ENCODE data around the gene ATAD3C.
"Not testable (repeated sequence)": the region's sequence is repeated elsewhere in the genome, so short reads cannot be mapped to it uniquely, and the experiment has no call there.

Gene ATAD3C

GRCh38 chr1:1480488-1480867, 31.0 kb downstream of the ATAD3C start:
- not testable (repeated sequence) for DNase-seq

- not testable (repeated sequence) for DNase-seq
These were observed 32.3 kb downstream of the ATAD3C start for GRCh38 chr1:1481811-1482210.

GRCh38 chr1:1482856-1483255, 33.4 kb downstream of the ATAD3C start:
- DNase-seq = no peak

GRCh38 chr1:1483714-1484113, 34.2 kb downstream of the ATAD3C start:
- no peak for DNase-seq

- DNase-seq = not testable (repeated sequence)
These were observed 35.7 kb downstream of the ATAD3C start for GRCh38 chr1:1484976-1485750.

- DNase-seq = not testable (repeated sequence)
These were observed 36.3 kb downstream of the ATAD3C start for GRCh38 chr1:1485755-1486317.

- no peak for DNase-seq
These were observed 38.2 kb downstream of the ATAD3C start for GRCh38 chr1:1487701-1488100.

- DNase-seq = no peak
These were observed 39.7 kb downstream of the ATAD3C start for GRCh38 chr1:1489231-1489630.

GRCh38 chr1:1489861-1490260, 40.4 kb downstream of the ATAD3C start:
- no peak for DNase-seq

GRCh38 chr1:1490633-1491230, 41.2 kb downstream of the ATAD3C start:
- no peak for DNase-seq

- DNase-seq = no peak
These were observed 42.1 kb downstream of the ATAD3C start for GRCh38 chr1:1491601-1492000.

- not testable (repeated sequence) for DNase-seq
These were observed 44.8 kb downstream of the ATAD3C start for GRCh38 chr1:1494311-1494710.

- DNase-seq = not testable (repeated sequence)
These were observed 46.0 kb downstream of the ATAD3C start for GRCh38 chr1:1495461-1495975.

GRCh38 chr1:1504777-1505365, 55.4 kb downstream of the ATAD3C start:
- DNase-seq = not testable (repeated sequence)

- not testable (repeated sequence) for DNase-seq
These were observed 55.9 kb downstream of the ATAD3C start for GRCh38 chr1:1505366-1505798.

- not testable (repeated sequence) for DNase-seq
These were observed 56.3 kb downstream of the ATAD3C start for GRCh38 chr1:1505801-1506200.

- DNase-seq = no peak
These were observed 57.8 kb downstream of the ATAD3C start for GRCh38 chr1:1507305-1507704.

GRCh38 chr1:1508775-1509464, 59.4 kb downstream of the ATAD3C start:
- DNase-seq = not testable (repeated sequence)

- DNase-seq = not testable (repeated sequence)
These were observed 60.0 kb downstream of the ATAD3C start for GRCh38 chr1:1509465-1509850.

GRCh38 chr1:1510912-1511532, 61.5 kb downstream of the ATAD3C start:
- DNase-seq = no peak

GRCh38 chr1:1511533-1512285, 62.2 kb downstream of the ATAD3C start, which contains the start of gene ATAD3A:
Gene ATAD3A, plus strand, starts transcription at chr1:1512162. Its CDS starts 107 bp downstream, at chr1:1512269.
- peak; percentile 98 for DNase-seq

Measured in right forelimb (tissue), 1 donor.